NT2/D1 (cell line): Measurements from ENCODE around the gene POLDIP3.

ENCODE experiments used
- YY1 ChIP-seq: IDR thresholded peaks from 2 replicates; pipeline ENCODE4 v1.6.1; 2011; ENCODE audit not compliant: insufficient read length, insufficient read depth
- ZNF274 ChIP-seq: IDR thresholded peaks from 2 replicates; pipeline ENCODE4 v1.6.1; 2011; ENCODE audit warnings: mild to moderate bottlenecking, low read depth, low read length

- TF ChIP-seq ZNF274, result no peak
- no peak for TF ChIP-seq YY1
Measured at GRCh38 chr22:42544686-42545085, 70.0 kb downstream of the POLDIP3 start.
